HG03457 (cell line): ENCODE data around the gene RPS6KL1.

Experiments
- ATAC-seq: cut with Tn5 transposase; IDR thresholded peaks from one replicate; pipeline ENCODE4 v1.9.1; 2021; ENCODE audit warnings: moderate number of reproducible peaks; ENCODE audit not compliant: unreplicated experiment

Gene RPS6KL1, protein sequence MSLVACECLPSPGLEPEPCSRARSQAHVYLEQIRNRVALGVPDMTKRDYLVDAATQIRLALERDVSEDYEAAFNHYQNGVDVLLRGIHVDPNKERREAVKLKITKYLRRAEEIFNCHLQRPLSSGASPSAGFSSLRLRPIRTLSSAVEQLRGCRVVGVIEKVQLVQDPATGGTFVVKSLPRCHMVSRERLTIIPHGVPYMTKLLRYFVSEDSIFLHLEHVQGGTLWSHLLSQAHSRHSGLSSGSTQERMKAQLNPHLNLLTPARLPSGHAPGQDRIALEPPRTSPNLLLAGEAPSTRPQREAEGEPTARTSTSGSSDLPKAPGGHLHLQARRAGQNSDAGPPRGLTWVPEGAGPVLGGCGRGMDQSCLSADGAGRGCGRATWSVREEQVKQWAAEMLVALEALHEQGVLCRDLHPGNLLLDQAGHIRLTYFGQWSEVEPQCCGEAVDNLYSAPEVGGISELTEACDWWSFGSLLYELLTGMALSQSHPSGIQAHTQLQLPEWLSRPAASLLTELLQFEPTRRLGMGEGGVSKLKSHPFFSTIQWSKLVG

GRCh38 chr14:74922752-74923401 lies at the start of gene RPS6KL1:
RPS6KL1 (minus strand) TSS chr14:74923260; CDS start chr14:74921541, 1,719 bp downstream.
- peak; percentile 80 for ATAC-seq

GRCh38 chr14:74968811-74969210 lies 45.8 kb upstream of the RPS6KL1 start:
- no peak for ATAC-seq

GRCh38 chr14:74965486-74966153 lies 42.6 kb upstream of the RPS6KL1 start:
- no peak for ATAC-seq

GRCh38 chr14:74964787-74965485 lies 41.9 kb upstream of the RPS6KL1 start:
- no peak for ATAC-seq

DNA sequence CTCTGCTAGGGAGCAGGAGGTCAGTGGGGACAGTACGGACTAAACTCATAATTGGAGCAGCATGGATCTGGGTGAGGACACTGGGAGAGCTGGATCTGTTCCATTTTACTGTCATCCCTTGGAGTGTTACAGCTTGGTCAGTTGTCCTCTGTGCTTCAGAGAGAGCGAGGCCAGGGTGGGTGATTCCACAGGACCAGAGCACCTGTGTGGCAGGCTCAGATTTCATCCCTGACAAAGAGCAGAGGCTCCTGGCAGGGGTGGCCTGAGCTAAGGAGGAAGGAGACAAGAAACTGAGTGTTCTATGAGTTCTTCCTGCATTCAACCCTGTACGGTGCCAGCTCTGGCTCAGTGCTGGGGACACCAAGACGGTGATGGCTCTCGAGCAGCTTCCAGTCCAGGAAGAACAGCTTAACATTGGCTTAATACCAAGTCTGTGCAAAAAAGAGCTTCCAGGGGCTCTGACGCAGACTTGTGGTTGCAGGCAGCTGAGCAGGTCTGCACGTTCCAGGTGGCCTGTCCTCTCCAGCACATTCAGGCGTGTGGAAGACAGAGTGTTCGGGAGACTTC lies 40.7 kb upstream of the RPS6KL1 start:
- ATAC-seq = no peak

- ATAC-seq = no peak
Measured at GRCh38 chr14:74963178-74963704, 40.2 kb upstream of the RPS6KL1 start.

DNA sequence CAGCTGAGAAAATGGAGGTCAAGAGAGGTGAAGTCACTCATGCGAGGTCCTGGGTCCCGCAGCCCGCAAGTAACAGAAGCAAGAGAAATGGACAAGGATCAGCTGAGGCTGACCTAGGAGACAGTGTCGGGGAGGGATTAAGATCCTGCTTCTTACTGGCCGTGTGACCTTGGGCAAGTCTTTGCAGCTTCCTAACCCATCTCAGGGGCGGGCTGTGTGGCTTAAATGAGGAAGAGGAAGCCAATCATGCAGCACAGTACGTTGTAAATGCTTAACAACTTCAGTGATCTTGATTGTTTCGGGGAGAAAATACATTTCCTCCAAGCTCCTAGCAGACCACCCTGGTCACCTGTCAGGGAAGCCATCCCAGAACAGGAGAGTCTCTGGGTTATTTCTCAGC lies 39.4 kb upstream of the RPS6KL1 start:
- ATAC-seq = no peak

DNA sequence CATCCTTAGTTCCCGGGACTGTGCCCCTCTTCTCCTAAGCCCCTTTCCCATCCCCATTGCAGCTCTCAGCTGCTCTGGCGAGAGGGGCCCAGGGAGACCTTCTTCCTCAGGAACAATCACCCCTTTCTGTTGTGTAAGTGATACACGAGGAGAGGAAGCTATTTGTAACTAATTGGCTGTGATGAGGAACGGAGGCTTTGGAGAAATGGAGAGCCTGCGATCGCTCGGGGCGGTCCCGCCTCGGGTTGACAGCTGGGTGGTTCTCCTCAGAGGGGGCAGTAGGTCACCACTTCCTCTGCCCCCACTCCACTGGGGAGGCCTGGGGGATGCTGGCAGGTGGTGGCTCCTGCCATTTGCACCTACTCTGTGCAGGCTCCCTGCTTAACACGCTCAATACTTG lies 39.0 kb upstream of the RPS6KL1 start:
- ATAC-seq = no peak

- no peak for ATAC-seq
Measured at GRCh38 chr14:74961238-74961911, 38.3 kb upstream of the RPS6KL1 start.

GRCh38 chr14:74960736-74961135 lies 37.7 kb upstream of the RPS6KL1 start:
- no peak for ATAC-seq

DNA sequence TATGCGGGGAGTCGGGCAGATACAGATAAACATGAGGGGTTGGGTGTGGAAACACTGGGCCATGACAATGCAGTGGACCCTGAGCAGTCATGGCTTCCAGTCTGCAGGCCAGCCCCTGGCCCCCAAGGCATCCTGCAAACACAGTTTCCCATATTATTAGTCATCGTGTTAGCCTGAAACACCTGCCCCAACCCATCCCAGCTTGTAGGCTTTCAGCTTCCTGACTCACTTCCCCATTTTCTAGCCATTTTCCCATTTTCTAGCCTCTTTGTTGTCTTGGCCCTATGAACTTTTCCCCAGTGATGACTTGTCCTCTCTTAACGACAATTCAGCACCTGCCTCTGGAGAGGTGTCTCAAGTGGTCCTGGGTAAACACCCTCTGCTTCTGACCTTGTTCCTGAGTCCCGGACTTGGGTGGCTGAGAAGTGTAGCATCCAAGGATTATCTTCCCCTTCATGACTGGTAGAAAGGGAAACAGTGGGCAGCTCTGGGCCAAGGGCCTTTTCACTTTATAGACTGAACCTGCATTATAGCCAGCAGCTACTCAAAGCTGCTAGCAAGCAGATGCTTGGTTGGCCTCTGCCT lies 36.6 kb upstream of the RPS6KL1 start:
- ATAC-seq = no peak

DNA sequence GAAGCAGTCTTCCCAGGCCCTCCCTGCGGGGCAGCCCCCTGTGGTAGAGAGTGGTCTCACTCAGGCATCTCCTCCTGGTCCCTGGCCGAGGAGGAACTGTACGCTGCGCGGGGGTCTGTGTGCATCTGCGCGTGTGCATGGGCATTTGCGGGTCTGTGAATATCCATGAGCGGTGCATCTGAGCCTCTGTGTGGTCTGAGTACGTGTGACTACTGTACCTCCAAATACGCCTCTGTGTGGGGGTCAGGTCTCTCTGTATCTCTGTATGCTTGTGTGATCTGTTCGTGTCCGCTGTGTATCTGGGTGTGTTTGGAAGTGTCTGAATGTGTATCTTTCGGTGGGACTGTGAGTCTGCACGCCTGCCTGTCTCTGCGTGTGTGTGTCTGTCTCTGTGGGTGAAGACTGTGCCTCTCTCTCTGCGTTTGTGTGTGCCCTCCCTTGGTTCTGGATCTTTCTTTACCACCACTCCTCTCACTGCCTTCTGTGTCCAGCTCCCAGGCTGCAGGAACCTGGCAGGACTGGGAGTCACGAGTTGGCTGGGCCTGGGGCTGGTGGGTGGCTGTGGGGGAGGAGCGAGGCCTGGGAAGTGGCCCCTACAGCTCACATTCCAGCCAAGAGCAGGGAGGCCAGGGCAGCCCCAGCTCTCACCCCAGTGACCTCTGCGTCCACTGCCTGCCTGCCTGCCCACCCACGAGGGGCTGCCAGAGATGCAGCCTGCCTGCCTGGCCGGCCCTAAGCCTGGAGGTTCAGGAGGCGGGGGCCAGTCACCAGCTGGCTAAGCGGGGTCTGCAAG lies 33.4 kb upstream of the RPS6KL1 start:
- no peak for ATAC-seq

GRCh38 chr14:74956027-74956279 lies 32.9 kb upstream of the RPS6KL1 start:
- ATAC-seq = no peak

GRCh38 chr14:74955229-74956026 lies 32.4 kb upstream of the RPS6KL1 start, which contains the start of gene PGF:
PGF (minus strand) TSS chr14:74955597; CDS start chr14:74955242, 355 bp downstream.
- ATAC-seq = no peak

GRCh38 chr14:74954947-74955228 lies 31.8 kb upstream of the RPS6KL1 start:
- ATAC-seq = no peak

- ATAC-seq = no peak
Measured at GRCh38 chr14:74954232-74954946, 31.3 kb upstream of the RPS6KL1 start.

DNA sequence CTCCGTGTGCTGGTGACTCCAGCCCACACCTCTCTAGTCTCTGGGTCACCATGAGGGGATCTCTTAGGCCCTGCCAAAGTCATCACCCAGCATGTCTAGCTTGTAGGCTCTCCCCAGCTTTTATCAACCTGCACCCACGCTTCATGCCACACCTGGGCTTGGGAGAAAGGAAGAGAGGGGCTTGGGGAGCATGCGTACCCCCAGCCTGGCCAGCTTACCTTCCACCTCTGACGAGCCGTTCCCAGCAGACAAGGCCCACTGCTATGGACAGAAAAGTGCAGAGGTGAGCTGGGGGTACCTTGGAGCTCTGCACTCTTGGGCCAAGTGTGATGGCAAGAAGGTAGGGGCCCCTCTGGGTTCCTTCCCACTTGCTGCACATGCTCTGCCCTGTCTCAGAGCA lies 30.6 kb upstream of the RPS6KL1 start:
- no peak for ATAC-seq
